ENCODE results near the gene IL34.

DNA sequence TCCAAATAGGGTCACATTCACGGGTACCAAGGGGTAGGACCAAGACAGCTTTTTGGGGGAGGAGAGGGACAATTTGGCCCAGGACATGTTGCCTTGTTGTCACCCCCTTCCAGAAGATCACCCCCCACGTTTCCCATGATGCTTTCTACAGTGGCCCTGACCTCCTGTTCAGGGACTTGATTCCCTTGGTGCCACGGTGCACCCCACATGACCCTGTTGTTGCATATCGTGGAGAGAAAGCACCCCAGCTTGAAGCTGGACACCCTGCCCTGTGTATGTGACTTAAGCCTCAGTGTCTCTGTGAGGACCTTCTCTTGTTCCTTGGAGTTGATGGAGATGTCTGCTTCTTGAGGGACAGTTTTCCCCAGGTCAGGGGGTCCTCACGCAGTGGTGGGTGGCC, 12.6 kb downstream of the IL34 start:
- TF ChIP-seq POLR2AphosphoS5 (IDR thresholded peaks at IDR 0.05; ENCODE audit: borderline replicate concordance, low read depth, low read length) (no peak), EZH2 (IDR thresholded peaks at IDR 0.05) (no peak)
